ENCODE measurements around the gene TBL1X. TPM values are rescaled to one million over a fixed set of nuclear protein-coding genes. Genes with fewer than 3 reads are reported as not detected.

TBL1X gene
- total RNA-seq, 1 donor from 2014 or later: 30.0 TPM

DNA sequence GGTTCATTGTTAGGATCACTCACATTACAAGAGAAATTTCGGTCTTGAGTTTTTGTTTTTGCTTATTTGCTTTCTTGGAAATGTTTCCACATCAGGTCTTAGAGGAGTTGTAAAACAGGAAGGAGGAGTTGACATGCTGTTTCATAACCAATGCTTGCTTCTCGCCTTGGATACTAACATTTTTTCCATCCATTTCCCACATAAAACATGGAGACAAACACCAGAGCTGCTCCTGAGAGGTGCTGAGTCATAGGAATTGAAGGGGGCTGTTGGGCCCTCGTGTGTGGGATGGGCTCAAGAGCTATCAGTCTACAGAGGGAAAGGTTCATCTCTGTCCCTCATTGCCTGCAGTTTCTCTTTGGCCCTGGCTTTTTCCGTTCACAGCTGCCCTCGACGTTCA lies 29.9 kb downstream of the TBL1X start:
- intact Hi-C loops (cut with micrococcal nuclease): no loop called here

- intact Hi-C loops (cut with micrococcal nuclease): no loop called here
These were observed 30.6 kb downstream of the TBL1X start for GRCh38 chrX:9495496-9495895.

DNA sequence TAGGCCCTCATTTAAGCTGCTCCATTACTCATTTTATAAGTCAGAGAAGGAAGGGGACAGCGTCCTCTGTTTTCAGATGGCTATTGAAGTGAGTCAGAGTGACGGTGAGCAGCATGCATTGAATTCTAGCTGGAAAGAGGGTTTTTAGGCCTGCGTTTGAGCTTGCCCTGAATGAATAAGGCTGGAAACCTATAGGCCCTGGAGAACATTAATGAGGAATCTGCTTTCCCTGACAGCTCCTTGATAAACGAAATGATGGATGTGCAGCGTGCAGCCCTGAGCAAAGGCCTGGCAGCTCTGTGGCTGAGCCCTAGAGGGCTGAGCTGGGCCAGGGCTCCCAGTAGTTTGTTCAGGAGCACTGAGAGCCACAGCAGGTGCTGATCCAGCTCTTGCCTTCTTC lies 33.4 kb downstream of the TBL1X start:
- intact Hi-C loops (cut with micrococcal nuclease): no loop called here

- intact Hi-C loops (cut with micrococcal nuclease): no loop called here
These were observed 35.7 kb downstream of the TBL1X start for GRCh38 chrX:9500584-9500983.

DNA sequence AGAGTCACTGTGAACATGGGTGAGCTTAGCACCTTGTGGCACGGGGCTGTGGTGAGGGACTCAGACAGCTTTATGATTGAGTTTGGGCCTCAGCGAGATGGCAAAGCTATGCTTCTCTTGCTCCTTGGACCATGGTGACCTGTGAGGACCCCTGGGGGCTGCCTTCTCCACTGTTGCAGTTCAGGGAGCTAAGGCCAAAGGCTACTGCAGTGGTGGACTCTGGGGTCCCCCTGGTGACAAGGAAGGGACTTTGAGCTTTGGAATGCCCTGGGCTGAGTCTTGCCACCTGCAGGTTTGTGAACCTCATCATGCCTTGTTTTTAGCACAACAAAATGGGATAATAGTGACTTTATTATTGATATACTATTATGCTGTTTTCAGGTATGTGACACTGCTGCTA lies 36.5 kb downstream of the TBL1X start:
- intact Hi-C loops (cut with micrococcal nuclease): no loop called here

DNA sequence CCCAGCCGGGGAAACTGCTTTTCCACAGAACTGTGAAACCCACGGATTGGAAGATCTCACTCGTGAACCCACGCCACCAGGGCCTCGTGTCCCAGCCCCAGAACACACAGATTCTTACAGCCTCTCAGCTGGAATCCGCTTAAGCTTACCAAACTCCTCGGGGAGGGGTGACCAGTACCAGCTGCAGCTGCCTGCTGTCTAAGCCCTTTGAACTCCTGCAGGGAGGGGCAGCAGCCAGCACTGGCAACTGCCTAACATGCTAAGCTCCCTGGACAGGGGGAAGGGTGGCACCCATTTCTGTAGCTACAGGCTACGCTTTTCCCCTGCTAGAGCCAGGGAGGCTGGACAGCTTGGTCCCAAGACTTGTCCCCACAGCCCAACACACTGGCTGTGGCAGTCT lies 38.4 kb downstream of the TBL1X start:
- intact Hi-C loops (cut with micrococcal nuclease): no loop called here

DNA sequence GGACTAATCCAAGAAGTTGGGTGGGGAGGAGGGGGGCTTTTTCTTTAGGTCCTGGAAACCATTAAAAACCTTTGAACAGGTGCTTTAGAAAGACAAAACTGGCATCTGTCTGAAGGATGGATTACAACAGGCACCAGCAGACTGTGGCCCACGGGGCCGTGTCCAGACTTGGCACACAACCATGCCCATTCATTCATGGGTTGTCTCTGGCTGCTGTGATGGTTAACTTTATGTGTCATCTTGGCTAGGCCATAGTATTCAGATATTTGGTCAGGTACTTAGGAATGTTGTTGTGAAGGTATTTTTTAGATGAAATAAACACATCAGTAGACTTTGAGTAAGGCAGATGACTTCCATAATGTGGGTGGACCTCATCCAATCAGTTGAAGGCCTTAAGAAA lies 45.5 kb downstream of the TBL1X start:
- intact Hi-C loops (cut with micrococcal nuclease): no loop called here

DNA sequence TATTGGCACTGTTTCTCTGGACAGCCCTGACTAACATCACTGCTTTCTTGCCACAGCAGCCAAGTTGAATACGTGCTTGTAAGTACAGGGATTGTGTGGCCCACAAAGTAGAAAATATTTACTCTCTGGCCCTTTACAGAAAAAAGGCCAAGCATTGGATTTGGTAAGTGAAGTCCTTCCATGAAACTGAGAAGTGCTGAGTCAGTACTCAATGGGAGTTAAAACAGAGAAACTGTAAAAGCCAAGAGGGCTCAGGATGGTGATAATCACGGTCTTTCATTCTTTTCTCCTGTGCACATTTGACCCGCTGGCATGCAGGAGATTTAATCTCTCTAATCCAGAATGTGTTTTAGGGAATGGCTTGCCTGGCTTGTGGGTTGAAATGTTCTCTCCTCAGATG lies 46.1 kb downstream of the TBL1X start:
- intact Hi-C loops (cut with micrococcal nuclease): no loop called here

GRCh38 chrX:9515489-9515888 lies 50.6 kb downstream of the TBL1X start:
- intact Hi-C loops (cut with micrococcal nuclease): no loop called here

DNA sequence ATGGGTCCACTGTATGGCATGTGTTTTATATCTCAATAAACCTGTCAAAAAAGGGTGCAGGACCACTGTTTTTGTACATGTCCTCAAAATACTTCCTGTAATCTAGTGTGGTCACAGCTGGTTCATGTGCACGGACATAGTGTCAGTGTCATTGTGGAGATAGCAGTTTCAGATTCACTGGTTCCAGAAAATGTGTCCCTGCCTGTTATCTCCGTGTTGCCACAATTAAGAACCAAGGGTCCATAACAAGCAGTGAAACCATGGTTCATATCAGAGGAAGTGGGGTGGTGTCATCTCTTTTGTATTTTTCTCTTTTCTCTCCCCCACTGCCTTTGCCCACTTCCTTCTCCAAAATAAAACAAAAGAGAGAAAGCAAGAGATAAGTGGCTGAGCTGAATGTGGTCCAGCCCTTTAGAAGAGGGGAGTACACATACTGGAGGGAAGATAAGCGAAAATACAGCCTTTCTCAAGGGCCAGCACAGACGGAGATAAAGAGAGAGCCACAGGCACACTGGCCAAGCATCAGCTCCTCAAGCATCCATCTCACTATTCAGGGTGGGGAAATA lies 51.2 kb downstream of the TBL1X start:
- intact Hi-C loops (cut with micrococcal nuclease): loop anchor here (2.0 kb wide), 1 partner anchor 51 kb away; the partner anchor contains the start of gene TBL1X

DNA sequence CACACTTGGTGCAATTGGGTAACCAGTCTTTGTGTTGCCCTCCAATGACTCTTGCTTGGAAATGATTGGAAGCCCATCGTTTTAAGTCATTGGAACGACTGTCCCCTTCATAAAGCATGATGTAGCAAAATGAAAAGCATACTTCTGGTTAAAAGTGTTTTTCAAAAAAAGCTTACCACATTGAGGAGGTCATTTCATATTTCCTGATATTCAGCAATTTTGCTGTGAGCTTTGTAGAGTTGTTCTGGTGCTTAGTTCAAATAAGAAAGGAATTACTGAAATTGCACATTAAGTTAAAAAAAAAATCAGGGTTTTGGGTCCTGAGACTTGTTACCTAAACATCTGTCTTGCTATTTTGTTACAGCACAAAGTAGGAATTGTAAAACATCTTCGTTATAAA lies 51.8 kb downstream of the TBL1X start:
- intact Hi-C loops (cut with micrococcal nuclease): loop anchor here (2.0 kb wide), 1 partner anchor 52 kb away; the partner anchor contains the start of gene TBL1X

DNA sequence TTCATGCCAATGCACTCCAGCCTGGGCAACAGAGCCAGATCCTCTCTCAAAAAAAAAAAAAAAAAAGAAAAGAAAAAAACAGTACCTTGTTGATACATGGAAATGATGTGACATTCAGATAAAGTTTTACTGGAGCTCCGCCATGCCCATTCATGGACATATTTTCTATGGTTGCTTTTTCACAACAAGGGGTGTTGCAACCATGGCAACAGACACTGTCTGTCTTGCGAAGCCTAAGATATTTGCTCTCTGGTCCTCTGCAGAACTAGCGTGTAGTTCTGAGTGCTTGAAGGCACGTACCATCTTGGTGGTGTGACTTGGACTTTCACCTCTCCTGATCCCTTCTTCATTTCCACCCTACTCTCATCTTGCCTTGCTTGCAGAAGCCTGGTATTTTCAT lies 53.2 kb downstream of the TBL1X start:
- intact Hi-C loops (cut with micrococcal nuclease): no loop called here

DNA sequence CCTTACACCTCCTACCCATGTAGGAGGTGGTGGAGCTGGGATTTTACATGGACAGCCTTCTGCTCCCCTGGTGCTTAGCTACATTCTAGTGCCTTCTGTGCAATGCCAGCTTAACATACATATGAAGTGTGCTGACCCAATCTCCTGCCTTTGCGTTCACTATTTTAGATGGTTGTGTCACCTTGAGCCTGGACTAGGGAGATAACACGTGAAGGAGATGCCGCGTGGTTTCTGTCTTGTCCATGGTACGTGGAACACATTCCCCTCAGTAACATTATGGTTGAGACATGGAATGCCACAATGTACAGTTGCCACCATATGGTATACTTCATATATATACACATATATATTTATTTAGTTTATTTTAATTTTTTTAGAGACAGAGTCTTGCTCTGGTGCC lies 54.0 kb downstream of the TBL1X start:
- intact Hi-C loops (cut with micrococcal nuclease): no loop called here

- intact Hi-C loops (cut with micrococcal nuclease): no loop called here
These were observed 54.8 kb downstream of the TBL1X start for GRCh38 chrX:9519546-9520216.

DNA sequence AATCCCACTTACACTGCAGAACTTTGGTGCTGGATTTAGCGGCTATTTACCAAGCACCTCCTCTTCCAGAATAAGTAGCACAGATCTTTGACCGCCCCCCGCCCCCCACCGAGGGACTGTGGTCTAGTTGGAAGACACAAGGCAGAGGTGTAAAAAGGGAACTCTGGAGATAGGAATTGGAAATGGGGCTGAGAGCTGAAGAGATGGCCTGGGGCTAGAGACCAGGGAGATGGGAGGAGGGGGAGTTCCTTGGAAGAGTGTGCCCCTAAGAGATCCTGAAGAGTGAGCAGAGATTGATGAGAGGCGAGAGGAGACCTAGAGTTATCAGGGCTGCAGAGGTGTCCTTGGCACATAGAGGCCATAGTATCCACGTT lies 55.3 kb downstream of the TBL1X start:
- intact Hi-C loops (cut with micrococcal nuclease): no loop called here

GRCh38 chrX:9522378-9523155 lies 57.7 kb downstream of the TBL1X start:
- intact Hi-C loops (cut with micrococcal nuclease): no loop called here

DNA sequence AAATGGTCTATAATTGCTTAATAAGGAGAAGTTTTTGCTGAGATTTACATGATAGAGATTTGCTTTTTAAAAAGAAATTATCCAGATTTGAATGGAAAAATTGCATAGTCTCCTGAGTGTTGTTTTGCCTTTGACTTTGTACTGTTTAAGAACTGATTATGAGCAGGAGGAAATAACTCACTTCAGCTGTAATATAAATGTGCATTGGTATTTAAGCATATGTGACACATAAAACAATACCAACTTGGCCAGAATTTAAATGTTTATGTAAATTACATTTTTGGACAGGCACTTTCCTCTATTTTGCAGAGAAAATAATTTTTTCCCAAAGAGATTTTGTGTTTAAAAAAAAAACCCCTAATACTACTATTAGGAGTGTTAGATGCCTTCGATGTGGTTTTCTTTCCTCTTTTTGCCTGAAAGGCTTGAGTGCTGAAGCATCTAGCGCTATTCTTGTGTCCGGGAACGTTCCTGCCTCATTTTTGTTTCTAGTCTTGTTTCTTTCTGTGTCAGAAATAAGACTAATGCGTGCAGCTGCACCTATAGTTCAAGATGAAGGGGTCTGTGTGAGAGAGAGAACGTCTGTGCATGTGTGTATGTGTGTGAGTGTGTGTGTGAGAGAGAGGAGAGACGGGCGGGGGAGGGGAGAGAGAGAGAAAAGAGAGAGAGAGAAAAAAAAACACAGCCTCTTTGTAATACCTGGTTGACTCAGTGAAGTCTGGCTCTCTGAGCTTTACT lies 60.8 kb downstream of the TBL1X start:
- intact Hi-C loops (cut with micrococcal nuclease): no loop called here

DNA sequence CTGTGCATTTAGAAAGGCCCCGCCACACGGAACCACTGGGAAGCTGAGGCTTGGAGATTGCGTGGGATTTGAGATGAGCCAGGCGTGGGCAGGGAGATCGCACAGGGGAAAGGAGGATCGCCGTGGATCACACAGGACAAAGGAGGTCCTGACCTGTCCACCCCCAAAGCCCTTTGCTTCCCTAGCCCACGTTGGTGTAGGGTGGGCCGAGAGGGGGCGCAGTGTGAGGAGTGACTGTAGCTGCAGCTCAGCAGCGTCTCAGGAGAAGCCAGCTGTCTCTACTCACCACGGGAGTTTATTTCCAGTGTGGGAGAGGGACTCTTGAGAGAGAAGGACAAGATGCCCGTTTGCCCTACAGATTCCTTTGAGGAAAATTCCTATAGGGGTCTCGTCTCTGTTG lies 62.1 kb downstream of the TBL1X start:
- intact Hi-C loops (cut with micrococcal nuclease): no loop called here

DNA sequence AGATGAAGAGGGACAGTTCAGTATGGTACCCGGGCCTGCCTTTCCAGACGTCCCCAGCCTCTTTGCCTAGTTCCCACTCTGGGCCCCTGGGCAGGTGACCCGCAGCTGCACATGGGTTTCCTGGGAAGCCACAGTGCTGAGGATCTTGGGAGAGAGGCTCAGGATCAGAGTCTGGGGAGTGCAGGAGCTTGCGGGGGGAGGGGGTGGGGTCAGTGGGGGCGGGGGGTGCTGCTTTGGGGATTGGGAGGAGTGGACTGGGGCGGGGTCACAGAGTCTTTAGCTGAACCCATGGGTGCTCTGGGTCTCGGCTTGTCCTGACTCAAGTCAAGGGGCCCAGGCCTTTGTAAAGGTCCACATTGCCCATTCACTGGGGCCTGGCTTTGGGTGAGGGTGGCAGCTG lies 63.6 kb downstream of the TBL1X start:
- intact Hi-C loops (cut with micrococcal nuclease): no loop called here

- intact Hi-C loops (cut with micrococcal nuclease): no loop called here
These were observed 64.4 kb downstream of the TBL1X start for GRCh38 chrX:9529223-9529622.

DNA sequence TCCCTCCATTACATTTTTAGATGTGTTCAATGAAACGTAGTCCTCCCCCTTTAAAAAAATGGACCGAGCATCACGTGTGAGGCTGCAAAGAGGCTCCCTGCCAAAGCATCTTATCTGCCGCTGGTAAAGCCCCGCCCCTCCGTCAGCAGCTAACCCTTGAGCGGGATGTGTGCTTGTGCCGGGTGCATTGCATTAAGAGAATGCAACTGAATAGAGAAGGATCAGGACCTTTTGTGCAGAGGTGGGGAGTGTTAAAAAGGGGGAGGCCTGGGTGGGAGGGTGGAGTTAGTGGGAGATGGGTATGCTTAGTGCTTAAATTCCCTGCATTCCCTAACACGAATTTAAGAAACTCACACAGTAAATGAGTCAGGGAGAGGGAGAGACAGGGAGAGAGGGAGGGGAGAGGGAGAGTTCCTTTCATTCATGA lies 66.0 kb downstream of the TBL1X start:
- intact Hi-C loops (cut with micrococcal nuclease): loop anchor here (10.0 kb wide), 1 partner anchor 186 kb away; no protein-coding TSS in a partner anchor

DNA sequence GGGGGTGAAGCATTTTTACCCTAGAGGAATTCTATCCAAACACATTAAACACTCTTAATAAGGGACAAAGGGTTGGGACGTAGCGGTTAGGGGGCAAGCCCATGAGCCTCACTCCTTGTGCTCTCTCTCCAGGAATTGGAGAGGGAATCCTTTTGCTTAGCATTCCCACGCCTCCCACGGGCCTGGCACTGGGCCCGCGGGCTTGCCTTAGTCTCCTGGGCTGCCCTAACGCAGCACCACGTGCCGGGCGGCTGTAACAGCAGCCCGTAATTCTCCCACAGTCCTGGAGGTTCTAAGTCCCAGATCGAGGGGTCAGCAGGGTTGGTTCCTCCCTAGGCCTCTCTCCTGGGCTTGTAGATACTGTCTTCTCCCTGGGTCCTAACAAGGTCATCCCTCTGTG lies 67.5 kb downstream of the TBL1X start:
- intact Hi-C loops (cut with micrococcal nuclease): loop anchor here (10.0 kb wide), 1 partner anchor 188 kb away; no protein-coding TSS in a partner anchor

Measured in T-helper 2 cell treated with Interferon-gamma antibody and Interleukin-4, amounts not matched to agents 100 ng/mL and 5 ng/mL, for 36 hours (primary cell).